Activated T-cell treated with anti-CD3 and anti-CD28 coated beads for 24 hours (primary cell): Measurements from ENCODE around the gene CCN5.
A peak's percentile ranks its signal among the peaks of the same experiment; 100 is the strongest.

Experiments used
- DNase-seq: peaks from one replicate; pipeline ENCODE4 v3.0.0-alpha.2; 2020; ENCODE audit warnings: low read depth

CCN5 gene

GRCh38 chr20:44716309-44717106, 1.3 kb downstream of the CCN5 start:
- no peak for DNase-seq

- no peak for DNase-seq
Measured at GRCh38 chr20:44717986-44718385, 2.8 kb downstream of the CCN5 start.

DNA sequence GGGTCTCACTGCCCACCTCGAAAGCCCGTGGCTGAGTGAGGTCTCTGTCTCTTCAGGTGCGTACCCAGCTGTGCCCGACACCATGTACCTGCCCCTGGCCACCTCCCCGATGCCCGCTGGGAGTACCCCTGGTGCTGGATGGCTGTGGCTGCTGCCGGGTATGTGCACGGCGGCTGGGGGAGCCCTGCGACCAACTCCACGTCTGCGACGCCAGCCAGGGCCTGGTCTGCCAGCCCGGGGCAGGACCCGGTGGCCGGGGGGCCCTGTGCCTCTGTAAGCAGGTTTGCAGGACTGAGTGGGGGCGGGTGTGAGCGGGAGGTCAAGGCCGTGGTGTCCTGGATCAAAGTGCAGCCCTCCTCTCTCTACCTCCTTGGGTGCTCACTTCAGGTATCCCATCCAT, 4.7 kb downstream of the CCN5 start:
- DNase-seq: no peak

DNA sequence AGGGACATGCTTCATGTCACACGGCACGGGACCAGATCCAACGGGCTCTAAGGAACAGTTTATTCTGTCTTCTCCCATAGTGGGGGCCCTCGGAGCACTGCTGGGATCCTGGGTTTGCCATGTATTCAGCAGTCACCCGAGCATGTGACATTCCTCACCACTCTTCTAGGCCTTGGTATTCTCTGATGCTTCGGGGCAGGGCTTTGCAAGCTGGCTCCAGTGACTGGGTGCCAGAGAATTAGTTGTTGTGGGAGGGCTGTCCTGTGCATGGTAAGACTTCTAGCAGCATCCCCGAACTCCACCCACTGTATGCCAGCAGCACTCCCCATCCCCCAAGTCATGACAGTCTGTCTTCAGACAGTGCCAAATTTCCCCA, 5.4 kb downstream of the CCN5 start:
- DNase-seq: no peak

DNA sequence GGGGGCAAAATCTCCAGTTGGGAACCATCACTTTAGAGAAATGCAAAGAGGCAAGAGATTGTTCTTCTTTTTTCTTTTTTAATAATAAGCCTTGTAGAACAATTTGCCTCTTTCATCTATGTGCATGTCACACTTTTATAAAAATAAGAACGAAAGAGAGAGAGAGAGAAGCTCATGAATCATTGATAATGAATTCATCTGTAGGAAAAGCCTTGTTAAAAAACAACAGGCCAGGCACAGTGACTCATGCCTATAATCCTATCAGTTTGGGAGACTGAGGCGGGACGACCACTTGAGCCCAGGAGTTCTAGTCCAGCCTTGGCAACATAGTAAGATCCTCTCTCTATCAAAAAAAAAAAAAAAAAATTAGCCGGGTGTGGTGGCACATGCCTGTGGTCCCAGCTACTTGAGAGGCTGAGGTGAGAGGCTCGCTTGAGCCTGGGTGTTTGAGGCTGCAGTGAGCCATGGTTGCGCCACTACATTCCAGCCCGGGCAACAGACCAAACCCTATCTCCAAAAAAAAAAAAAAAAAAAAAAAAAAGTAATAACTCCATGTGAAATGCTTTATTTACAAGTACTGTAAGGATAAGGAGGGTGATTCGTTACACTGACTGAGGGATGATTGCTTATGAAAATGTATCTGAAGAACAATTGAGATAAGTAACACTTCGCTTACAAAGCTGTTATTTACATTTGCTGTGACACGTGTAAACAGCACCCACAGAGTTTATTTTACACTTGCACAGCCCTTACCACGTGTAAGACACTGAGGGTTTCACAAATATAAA, 6.0 kb downstream of the CCN5 start:
- DNase-seq: no peak

DNA sequence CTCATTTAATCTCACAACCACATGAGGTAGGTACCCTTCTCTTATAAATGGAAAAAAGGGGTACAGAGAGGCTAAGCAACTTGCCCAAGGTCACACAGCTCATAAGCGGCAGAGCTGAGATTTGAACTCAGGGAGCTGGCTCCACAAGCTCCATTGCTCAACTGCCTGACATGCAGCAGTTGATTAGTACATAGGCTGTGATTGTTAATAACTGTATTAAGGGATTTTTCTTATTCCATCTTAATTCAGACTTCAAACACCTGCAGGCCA, 6.6 kb downstream of the CCN5 start:
- DNase-seq: no peak

DNA sequence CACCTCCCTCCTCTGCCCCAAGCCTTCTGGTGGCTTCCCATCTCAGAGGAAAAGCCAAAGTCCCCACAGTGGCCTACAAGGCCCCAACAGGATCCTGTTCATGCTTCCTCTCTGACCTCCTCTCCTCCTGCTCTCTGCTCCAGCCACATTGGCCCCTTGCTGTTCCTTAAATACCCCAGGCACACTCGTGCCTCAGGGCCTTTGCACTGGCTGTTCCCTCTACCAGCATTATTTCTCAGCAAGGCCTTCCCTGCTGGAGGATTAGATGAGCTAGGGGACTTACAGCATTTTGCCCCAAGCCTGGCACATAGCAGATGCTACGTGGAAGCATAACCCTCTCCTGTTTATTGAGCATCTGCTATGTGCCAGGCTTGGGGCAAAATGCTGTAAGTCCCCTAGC, 7.8 kb downstream of the CCN5 start:
- no peak for DNase-seq

DNA sequence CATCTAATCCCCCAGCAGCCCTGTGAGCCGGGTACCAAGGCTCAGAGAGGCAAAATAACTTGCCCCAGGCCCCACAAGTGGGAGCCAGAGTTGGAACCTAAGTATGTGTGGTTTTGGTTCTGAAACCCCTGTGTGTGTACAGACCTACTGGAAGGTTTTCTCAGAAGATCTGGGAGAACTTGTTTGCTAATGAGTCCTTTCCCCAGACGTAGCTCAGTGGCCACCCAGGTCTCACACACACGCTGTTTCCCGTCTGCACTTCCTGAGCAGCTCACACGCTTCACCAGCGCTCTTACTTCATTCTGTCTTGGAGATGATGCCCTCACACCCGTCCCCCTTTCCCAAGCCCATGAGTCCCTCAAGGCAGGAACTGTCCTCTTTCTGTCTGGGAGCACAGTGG, 8.2 kb downstream of the CCN5 start:
- no peak for DNase-seq

DNA sequence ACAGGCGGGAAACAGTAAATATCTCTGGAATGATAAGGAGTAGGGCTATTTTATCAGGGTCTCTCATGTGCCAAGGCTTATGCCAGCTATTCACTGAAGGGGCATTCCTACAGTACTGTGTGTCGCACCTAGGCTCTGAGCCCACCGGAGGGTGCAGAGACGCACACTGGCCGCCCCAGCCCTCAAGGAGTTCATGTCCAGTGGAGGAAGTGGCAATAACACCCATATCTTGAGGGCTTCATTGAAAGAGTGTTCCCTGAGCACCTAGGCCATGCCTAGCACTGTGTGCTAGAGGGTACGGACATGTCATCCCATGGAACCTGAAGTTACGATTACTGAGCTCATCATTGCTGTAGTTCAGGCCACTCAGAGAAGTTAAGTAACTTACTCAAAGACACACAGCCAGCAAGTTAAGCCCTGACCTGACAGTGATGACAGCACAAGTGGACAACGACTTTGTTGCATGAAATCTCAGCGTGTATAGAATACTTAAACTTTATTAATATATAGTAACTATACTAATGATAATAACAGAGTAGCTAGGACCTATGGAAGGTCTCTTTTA, 8.7 kb downstream of the CCN5 start:
- no peak for DNase-seq

DNA sequence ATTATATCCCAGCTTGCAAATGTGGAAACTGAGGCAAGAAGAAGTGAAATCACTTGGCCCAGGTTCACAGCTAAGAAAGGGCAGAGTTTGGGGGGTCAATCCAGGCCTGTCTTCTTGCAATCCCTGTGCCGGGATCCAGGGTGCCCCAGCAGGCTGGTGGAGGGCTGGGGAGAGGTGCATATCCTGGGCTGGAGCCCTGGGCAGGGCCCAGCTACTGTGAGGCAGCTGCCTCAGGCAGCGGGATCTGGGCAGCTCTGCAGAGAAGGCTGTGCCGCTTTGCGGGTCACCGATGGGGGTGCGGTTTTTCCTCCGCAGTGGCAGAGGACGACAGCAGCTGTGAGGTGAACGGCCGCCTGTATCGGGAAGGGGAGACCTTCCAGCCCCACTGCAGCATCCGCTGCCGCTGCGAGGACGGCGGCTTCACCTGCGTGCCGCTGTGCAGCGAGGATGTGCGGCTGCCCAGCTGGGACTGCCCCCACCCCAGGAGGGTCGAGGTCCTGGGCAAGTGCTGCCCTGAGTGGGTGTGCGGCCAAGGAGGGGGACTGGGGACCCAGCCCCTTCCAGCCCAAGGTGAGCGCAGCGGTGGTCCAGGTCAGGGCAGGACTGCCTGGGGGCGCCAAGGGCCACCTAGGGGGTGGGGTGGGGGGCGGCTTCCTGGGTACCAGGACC, 9.4 kb downstream of the CCN5 start:
- DNase-seq: no peak

DNA sequence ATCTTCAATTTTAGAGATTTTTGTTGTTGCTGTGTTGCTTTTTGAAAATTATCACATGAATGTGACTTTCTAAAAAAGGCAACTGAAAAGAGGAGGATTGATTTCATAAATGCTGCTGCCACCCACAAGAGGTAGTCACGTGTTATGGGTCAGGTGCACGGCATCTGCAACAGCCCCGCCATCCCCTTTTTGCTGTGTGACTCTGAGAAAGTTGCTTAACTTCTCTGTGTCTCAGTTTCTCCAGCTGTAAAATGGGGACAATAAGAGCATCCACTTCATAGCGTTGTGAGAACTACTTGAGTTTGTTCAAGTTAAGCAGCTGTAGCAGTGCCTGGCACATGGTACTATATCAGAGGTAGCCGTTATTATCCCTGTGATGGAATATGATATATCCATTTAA, 10.7 kb downstream of the CCN5 start:
- no peak for DNase-seq

DNA sequence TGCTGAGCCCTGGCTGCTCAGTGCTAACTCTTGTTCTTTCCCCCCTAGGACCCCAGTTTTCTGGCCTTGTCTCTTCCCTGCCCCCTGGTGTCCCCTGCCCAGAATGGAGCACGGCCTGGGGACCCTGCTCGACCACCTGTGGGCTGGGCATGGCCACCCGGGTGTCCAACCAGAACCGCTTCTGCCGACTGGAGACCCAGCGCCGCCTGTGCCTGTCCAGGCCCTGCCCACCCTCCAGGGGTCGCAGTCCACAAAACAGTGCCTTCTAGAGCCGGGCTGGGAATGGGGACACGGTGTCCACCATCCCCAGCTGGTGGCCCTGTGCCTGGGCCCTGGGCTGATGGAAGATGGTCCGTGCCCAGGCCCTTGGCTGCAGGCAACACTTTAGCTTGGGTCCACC, 11.9 kb downstream of the CCN5 start:
- DNase-seq: no peak

DNA sequence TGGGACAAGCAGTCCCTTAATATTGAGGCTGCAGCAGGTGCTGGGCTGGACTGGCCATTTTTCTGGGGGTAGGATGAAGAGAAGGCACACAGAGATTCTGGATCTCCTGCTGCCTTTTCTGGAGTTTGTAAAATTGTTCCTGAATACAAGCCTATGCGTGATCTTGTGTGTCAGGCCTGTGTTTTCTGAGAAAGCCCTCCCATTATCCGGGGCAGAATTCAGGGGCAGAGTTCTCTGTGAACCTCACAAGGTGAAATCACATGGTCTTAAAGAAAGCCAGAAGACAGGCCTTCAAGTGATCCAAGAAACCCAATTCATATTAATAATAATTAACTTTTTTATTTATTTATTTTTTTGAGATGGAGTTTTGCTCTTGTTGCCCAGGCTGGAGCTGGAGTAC, 12.5 kb downstream of the CCN5 start:
- DNase-seq: no peak

GRCh38 chr20:44728801-44729443, 13.8 kb downstream of the CCN5 start:
- DNase-seq: no peak

- DNase-seq: no peak
Measured at GRCh38 chr20:44730441-44730840, 15.3 kb downstream of the CCN5 start.

DNA sequence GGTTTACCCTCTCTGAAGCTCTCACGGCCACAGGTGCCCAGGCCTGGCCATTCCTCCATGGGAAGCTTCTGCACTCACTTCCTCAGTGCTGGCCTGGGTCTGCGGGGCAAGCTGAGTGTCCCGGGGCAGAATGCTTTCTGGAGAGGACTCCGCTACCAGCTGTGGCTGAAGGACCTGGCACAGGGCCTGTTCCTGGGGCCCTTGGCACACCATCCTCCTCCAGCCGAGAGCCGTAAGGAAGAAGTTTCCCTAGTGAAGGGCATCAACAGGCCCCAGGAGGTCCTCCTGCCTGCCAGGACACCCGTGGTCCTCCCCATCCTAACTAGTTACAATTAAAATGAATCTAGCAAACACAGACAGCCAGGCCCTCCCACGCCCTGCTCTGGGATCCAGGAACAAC, 16.5 kb downstream of the CCN5 start:
- DNase-seq: no peak

DNA sequence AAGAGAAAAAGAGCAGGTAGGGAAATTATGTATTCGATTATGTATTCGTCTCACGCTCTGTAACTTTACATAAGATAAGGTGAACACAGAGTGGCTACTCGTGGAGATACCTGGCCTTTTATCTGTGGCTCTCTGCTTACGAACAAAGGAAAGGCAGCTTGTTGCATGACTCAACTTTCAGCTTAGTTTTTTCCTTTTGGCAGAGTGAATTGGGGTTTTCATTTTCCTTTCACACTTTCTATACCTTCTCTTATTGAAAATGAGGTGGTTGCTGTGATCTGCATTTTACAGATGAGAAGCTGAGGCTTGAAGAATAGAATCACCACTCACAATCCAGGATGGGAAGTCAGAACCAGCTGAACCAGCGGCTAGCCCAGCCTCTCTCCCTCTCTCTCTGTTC, 17.2 kb downstream of the CCN5 start:
- DNase-seq: no peak

DNA sequence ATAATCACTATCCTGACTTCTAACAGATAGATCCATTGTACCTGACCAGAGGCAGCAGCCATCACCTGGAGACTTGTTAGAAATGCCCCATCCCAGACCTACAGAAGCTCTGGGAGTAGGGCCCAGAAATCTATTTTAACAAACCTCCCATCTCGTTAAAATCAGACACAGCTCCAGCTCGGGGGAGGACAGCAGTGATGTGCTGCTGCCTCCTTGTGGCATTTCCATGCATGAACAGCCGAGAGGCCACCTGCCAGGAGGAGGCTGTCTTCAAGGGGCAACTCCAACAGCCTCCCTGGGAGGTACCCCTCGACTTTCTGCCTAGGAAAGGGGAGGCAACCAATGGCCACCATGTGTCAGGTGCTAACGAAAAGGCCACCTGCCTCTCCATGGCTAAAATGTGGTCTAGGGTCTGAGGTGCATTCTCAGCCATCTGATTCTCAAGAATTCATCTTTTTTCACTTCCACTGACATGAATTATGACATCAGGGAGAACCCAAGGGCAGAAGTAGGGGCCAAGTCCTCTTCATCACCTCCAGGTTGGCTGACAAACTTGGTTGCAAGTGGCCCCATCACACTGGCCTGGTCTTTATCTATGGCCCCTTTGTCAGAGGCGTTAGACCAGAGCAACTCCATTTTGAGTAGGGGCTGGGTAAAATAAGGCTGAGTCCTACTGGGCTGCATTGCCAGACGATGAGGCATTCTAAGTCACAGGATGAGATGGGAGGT, 18.3 kb downstream of the CCN5 start:
- DNase-seq: peak; percentile 41

DNA sequence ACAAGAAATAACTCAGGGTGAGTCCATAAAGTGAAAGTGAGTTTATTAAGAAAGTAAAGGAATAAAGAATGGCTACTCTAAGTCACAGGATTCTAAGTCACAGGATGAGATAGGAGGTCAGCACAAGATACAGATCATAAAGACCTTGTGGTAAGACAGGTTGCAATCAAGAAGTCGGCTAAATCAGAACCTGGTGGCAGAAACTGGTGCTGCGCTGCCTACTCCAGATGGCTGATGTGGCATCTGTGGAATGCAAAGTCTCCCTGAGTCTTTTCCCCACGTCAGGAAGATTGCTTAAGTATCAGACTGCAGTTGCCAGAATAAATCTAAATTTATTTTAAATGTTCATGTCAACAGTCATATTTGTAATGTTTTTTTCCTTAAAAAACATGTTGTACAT, 19.8 kb downstream of the CCN5 start:
- DNase-seq: no peak

- no peak for DNase-seq
Measured at GRCh38 chr20:44735816-44736169, 20.6 kb downstream of the CCN5 start.

- DNase-seq: no peak
Measured at GRCh38 chr20:44736170-44737021, 21.2 kb downstream of the CCN5 start.
